ENCODE results near the gene RNF220.
"Not testable (repeated sequence)": the region's sequence is repeated elsewhere in the genome, so short reads cannot be mapped to it uniquely, and the experiment has no call there.

RNF220 gene

GRCh38 chr1:44554706-44555105 lies 149.7 kb downstream of the RNF220 start:
- no peak for DNase-seq

- no peak for DNase-seq
Measured at GRCh38 chr1:44557778-44558177, 152.7 kb downstream of the RNF220 start.

- DNase-seq: no peak
Measured at GRCh38 chr1:44558883-44559282, 153.8 kb downstream of the RNF220 start.

- DNase-seq: no peak
Measured at GRCh38 chr1:44559330-44559729, 154.3 kb downstream of the RNF220 start.

- DNase-seq: no peak
Measured at GRCh38 chr1:44559913-44560312, 154.9 kb downstream of the RNF220 start.

- DNase-seq: not testable (repeated sequence)
Measured at GRCh38 chr1:44560696-44561095, 155.6 kb downstream of the RNF220 start.

- no peak for DNase-seq
Measured at GRCh38 chr1:44565259-44565750, 160.2 kb downstream of the RNF220 start.

GRCh38 chr1:44565833-44566232 lies 160.8 kb downstream of the RNF220 start:
- no peak for DNase-seq

GRCh38 chr1:44566281-44567046 lies 161.4 kb downstream of the RNF220 start:
- DNase-seq: no peak

- no peak for DNase-seq
Measured at GRCh38 chr1:44568128-44568900, 163.3 kb downstream of the RNF220 start.

GRCh38 chr1:44569491-44569890 lies 164.4 kb downstream of the RNF220 start:
- no peak for DNase-seq

GRCh38 chr1:44571712-44572571 lies 166.9 kb downstream of the RNF220 start:
- DNase-seq: peak; percentile 32 to 55 (median 39)

- DNase-seq: no peak
Measured at GRCh38 chr1:44572572-44572879, 167.5 kb downstream of the RNF220 start.

- no peak for DNase-seq
Measured at GRCh38 chr1:44575396-44575795, 170.3 kb downstream of the RNF220 start.

GRCh38 chr1:44576456-44577150 lies 171.5 kb downstream of the RNF220 start:
- DNase-seq: no peak

GRCh38 chr1:44581205-44581604 lies 176.2 kb downstream of the RNF220 start:
- DNase-seq: no peak

GRCh38 chr1:44584167-44584566 lies 179.1 kb downstream of the RNF220 start:
- no peak for DNase-seq

GRCh38 chr1:44585315-44585920 lies 180.4 kb downstream of the RNF220 start:
- DNase-seq: no peak

GRCh38 chr1:44587796-44588460 lies 182.9 kb downstream of the RNF220 start:
- no peak for DNase-seq

GRCh38 chr1:44588551-44589210 lies 183.6 kb downstream of the RNF220 start:
- DNase-seq: no peak

- no peak for DNase-seq
Measured at GRCh38 chr1:44590475-44590874, 185.4 kb downstream of the RNF220 start.

Measured in suppressor macrophage treated with lipopolysaccharide for 1 hour (primary cell).